ENCODE measurements around the gene WDR62.
"Not testable (repeated sequence)": the region's sequence is repeated elsewhere in the genome, so short reads cannot be mapped to it uniquely, and the experiment has no call there.

WDR62 gene

DNA sequence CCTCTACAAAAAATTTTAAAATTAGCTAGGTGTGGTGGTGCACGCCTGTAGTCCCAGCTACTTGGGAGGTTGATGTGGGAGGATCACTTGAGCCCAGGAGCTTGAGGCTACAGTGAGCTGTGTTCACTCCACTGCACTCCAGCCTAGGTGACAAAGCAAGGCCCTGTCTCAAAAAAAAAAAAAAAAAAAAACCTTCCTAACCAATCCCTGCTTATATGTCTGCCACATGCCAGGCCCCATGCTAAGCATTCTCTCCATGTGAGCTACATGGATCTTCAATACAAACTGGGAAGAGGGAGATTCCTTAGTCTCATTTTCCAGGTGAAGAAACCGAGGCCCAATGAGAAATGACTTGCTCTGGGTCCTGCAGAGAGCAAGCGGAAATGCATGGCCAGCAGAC lies 54.0 kb downstream of the WDR62 start:
- DNase-seq (ENCODE audit: low read depth, low spot score) = no peak

DNA sequence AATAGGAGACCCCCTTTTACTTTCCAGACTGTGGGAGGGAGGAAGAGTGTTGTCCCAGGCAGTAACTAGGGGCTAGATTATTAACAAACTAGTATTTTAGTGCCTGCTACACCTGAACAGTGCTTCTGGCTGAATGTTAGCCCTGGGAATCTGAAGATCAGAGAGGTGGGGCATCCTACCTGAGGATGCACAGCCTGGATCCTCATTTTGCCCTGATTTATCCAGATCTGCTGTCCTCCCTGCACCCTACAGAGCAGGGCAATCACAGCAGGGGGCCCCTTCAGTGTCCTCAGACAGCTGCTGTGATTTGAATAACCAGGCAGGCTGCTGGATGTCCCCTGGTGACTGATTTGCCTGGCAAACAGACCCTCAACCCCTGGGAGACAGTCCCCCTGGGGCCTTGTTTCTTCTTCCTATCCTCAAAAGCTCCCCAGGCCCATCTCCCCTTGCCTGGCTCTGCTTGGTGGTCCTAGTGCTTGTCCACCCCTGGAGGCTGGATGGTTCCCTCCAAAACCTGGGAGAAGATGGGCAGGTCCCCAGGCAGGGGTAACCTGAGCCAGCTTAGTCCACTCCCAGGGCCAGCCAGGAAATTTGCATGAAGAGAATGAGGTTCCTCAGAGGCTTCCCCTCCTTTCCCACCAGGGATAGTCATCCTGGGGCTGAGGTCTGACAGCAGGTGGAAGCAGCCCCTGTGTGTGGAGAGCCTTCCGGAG lies 55.9 kb downstream of the WDR62 start, which contains the start of gene OVOL3:
TSS of gene OVOL3 (plus strand) at position 657 of the 713 bp plus-strand sequence. CDS start 60 bp downstream, outside the sequence.
- no peak for DNase-seq (ENCODE audit: low read depth, low spot score)

DNA sequence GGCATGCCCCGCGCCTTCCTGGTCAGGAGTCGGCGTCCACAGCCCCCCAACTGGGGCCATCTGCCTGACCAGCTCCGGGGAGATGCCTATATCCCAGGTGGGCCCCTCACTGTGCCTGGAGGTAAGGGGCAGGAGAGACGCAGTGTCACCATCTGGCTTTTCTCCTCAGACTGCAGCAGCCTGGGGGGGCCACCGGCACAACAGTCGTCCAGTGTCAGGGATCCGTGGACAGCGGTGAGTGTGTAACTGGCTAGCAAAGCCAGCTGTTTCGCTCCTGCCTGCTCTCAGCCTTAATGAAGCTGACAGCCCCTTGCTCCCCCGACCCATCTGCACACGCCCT lies 56.5 kb downstream of the WDR62 start:
- DNase-seq (ENCODE audit: low read depth, low spot score) = no peak

DNA sequence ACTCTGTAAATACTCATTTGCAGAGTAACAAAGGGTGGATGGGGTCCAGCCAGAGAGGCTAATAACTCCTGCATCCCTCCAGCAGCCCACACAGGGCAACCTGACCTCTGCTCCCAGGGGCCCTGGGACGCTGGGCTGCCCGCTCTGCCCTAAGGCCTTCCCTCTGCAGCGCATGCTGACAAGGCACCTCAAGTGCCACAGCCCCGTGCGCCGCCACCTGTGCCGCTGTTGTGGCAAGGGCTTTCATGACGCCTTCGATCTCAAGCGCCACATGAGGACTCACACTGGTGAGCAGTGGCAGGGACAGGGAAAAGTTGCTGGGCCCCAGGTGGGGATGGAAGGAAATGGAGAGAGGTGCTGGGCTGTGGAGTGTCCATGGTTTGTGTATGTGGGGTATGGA lies 58.0 kb downstream of the WDR62 start:
- DNase-seq (ENCODE audit: low read depth, low spot score) = no peak

DNA sequence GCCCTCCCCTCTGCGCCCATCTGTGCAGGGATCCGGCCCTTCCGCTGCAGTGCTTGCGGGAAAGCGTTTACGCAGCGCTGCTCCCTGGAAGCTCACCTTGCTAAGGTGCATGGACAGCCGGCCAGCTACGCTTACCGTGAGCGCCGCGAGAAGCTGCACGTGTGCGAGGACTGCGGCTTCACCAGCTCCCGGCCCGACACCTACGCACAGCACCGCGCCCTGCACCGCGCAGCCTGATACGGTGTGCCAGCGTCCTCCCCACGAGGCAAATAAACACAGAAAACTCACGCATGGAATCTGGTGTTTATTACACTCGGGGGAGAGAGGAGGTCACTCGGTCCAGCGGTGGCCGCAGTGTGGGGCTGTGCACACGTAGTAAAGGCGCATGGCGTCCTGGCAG lies 58.7 kb downstream of the WDR62 start:
- DNase-seq (ENCODE audit: low read depth, low spot score) = no peak

DNA sequence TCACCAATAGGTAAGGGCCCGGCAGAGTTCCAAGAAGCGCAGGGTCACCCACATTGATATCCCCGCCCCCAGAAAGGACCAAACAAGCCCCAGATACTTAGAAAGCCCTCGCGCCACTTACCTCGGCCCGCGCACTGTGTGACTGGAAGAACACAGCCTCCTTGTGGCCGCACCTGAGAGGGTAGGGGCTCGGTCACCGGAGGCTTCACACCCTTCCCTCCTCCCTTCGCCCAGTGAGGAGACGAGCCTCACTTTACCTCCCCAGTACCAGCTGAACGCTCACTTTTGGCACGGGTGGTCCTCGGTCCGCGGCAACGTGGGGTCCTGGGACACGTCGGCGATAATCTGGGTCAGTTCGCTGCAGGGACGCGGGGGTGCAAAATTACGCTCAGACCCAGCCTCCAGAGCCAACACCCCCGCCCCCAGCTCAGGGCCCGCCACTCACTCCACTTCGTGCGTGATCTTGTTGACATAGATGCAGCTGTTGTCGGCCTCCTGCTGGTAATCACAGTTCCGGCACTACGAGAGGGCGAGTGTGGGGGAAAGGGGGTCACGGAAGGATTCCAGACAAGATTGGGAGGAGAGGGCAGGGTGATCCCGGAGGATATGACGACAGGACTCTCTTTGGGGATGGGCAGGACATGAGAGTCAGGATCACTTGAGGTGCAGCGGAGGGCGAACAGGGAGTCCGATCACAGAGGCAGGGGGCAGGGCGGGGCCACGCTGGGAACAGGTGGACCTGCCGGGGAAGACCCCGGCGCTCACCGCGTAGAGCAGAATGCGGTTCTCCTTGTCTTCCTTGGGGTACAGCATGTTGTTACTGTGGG lies 59.4 kb downstream of the WDR62 start:
- no peak for DNase-seq (ENCODE audit: low read depth, low spot score)

DNA sequence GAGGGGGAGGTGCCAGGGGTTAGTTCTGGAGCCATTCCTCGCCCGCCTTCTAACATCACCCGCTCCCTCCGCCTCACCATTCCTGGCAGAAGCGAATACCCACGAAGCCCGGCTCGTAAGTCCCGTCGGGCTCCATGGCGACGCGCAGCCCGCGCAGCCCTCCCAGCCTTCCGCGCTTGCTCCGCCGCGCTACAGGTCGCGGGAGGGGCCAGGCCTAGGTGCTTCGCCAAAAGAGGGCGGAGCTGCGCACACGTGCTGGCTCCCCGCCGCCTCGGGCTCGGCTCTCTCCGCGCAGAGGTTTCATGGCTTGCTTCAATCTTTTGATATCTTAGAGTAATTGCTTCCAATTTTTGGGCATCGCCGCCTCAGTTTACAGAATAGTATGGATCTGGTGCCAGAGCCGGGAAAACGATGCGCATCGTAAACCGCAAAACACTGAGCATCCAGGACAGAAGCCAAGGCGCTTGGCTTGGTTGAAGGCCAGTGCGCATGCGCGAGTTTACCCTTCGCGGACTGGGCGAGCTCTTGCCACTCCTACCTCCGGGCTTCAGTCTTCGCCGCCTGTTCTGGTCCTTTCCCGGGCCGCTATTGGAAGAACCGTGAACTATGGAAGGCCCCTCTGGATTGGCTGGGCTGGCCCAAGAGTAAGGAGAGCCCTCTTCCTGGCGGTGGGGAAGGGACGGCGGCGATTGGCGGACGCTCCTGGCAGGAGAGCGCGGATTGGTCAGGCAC lies 60.2 kb downstream of the WDR62 start, which contains the start of gene POLR2I:
TSS of gene POLR2I (minus strand) at position 155 of the 732 bp plus-strand sequence. CDS start at position 136, 19 bp downstream.
- peak; percentile 100 for DNase-seq (ENCODE audit: low read depth, low spot score)

DNA sequence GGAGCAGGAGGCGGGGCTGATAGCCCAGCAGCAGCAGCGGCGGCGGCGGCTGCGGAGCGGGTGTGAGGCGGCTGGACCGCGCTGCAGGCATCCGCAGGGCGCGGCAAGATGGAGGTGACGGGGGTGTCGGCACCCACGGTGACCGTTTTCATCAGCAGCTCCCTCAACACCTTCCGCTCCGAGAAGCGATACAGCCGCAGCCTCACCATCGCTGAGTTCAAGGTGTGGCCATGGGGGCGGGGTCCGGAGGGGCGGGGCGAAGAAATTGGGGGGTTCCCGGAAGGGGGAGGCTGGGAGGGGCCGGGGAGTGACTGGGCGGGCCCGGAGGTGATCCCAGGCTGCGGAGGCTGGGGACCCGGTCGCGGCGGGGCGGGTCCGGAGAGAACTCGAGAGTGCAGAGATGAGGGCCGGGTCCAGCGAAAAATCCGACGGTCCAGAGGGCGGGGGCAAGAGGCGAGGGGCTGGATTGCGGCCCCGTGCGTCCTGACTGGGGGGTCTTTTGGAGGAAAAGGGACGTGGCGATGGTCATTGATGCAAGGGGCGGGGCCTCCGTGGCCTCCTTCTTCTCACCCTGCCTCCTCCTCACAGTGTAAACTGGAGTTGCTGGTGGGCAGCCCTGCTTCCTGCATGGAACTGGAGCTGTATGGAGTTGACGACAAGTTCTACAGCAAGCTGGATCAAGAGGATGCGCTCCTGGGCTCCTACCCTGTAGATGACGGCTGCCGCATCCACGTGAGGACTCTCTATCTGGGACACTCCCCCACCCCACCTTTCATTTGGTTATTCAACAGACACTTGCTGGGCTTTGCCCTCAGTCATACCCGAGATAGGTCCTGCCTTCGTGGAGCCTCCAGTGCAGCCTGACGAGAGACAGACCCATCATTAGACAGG lies 61.0 kb downstream of the WDR62 start, which contains the start of gene TBCB:
TSS of gene TBCB (plus strand) at position 16 of the 891 bp plus-strand sequence. CDS start at position 109, 93 bp downstream.
- no peak for DNase-seq (ENCODE audit: low read depth, low spot score)

DNA sequence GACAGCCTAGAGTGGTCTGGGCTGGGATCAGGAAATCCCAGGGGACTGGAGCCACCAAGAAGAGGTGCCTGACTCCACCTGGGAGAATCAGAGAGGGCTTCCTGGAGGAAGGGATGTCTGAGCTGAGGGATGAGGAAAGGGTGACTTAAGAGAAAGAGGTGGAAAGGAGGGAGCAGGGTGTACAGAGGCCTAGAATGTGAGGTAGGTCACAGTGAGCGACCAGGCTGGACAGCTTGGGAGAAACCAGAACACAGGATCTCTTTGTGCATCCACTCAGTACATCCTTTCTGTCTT lies 61.6 kb downstream of the WDR62 start:
- no peak for DNase-seq (ENCODE audit: low read depth, low spot score)

DNA sequence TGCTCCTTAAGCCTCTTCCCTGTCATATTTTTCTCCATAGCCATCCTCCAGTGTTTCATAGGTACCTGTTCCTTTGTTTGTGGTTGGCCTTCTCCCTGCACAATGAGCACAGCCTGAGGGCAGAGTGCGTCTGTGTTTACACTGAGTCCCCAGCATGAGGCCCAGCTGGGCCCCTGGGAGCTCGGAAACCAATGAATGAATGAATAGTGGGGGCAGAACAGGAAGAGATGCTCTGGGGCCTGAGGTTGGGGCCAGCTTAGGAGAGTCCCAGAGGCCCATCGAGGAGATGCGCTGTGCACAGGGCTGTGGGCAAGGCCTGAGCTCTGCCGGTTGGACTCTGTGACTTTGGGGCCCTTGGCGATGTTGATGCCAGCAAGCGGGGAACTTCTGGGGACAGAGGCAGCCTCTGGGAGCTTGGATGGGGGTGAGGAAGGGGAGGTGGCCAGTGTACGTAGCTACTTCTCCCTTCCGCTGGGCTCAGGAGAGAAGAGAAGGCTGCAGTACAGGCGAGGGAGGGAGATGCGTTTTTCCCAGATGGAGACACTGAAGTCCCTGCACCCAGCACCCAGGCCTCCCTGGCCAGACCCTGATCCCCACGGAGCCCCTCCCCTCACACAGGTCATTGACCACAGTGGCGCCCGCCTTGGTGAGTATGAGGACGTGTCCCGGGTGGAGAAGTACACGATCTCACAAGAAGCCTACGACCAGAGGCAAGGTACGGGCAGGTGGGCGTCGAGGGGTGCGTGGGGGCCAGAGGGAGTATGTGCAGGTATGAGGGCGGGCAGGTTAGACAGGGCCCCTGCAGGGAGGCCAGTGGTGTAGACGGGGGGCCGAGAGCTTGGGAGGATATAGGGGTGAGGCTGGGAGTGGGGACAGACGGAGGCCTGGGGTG lies 65.6 kb downstream of the WDR62 start:
- DNase-seq (ENCODE audit: low read depth, low spot score) = no peak

DNA sequence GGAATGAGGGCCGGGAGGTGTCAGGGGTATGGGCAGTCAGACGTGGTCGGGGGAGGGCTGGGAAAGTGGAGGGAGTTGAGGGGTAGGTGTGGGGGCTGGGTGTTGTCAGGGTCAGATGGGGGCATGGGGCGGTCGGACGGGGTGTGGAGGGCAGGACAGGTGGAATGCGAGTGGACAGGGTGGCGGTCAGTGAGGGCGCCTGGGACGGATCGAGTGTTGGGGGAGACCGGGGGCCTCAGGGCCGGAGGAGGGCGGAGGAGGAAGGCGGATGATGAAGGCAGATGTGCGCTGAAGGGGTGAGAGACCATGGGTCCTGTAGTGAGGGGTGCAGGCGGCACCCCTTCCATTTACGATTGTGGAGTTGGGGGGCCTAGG lies 66.3 kb downstream of the WDR62 start:
- no peak for DNase-seq (ENCODE audit: low read depth, low spot score)

DNA sequence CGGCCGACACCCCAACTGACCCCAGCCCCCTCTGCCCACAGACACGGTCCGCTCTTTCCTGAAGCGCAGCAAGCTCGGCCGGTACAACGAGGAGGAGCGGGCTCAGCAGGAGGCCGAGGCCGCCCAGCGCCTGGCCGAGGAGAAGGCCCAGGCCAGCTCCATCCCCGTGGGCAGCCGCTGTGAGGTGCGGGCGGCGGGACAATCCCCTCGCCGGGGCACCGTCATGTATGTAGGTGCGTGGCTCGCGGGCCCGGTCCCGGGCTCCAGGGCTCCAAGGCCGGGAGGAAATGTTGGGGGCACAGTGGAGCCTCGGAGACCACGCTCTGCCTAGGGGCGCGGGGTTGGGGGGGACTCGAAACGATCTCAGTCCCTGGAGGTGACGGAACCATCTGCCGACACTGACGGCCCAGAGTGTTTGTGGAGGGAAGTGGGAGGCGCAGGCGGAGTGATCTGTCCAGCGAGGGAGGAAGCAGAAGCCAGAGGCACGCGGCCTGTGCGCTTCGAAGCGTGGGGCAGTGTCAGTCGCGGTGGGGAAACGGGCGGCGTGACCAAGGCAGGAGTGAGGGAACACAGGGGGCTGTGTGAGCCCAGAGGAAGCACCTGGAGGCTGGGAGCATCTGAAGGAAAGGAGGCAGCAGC lies 66.9 kb downstream of the WDR62 start:
- no peak for DNase-seq (ENCODE audit: low read depth, low spot score)

DNA sequence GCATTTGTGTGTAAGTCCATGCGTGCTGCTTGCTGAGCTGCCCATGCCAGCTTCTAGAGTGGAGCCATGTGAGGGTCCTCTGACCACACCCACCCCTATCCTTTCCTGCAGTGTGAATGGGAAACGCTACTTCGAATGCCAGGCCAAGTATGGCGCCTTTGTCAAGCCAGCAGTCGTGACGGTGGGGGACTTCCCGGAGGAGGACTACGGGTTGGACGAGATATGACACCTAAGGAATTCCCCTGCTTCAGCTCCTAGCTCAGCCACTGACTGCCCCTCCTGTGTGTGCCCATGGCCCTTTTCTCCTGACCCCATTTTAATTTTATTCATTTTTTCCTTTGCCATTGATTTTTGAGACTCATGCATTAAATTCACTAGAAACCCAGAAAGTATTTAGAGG lies 70.9 kb downstream of the WDR62 start:
- no peak for DNase-seq (ENCODE audit: low read depth, low spot score)

DNA sequence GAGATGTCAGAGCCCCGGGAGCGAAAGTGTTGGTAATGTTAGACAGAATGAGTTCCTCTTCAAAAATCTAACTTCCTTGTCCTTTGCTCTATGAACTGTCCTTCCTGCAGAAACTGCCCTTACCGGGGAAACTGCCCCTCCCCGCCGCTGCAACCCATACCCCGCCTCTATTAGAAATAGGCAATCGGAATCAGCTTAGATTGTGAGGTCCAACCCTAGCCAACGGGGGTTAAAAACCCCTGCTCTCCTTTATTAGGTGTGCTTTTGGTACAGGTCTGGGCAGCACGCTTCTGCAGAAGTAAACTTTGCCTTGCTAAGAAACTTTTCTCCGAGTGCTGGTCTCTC lies 73.7 kb downstream of the WDR62 start:
- DNase-seq (ENCODE audit: low read depth, low spot score) = no peak

DNA sequence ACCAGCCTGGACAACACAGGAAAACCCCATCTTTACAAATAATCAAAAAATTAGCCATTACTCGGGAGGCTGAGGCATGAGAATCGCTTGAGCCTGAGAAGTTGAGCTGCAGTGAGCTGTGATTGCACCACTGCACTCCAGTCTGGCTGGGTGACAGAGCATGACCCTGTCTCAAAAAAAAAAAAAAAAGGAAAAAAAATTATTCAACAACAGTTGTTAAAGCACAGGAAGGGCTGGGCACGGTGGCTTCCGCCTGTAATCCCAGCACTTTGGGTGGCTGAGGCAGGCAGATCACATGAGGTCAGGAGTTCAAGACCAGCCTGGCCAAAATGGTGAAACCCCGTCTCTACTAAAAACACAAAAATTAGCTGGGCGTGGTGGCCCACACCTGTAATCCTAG lies 76.5 kb downstream of the WDR62 start:
- not testable (repeated sequence) for DNase-seq (ENCODE audit: low read depth, low spot score)

DNA sequence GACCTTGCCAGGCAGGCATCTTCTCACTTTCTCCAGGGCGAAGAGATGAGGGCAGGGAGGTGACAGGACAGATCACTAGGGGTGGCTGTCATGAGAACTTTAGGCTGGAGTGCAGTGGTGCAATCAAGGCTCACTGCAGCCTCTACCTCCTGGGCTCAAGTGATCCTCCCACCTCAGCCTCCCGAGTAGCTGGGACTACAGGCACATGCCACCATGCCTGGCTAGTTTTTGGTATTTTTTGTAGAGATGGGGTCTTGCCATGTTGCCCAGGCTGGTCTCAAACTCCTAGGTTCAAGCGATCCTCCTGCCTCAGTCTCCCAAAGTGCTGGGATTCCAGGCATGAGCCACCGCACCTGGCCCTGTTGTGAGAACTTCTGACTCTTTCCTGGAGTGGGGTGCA lies 80.2 kb downstream of the WDR62 start:
- not testable (repeated sequence) for DNase-seq (ENCODE audit: low read depth, low spot score)

DNA sequence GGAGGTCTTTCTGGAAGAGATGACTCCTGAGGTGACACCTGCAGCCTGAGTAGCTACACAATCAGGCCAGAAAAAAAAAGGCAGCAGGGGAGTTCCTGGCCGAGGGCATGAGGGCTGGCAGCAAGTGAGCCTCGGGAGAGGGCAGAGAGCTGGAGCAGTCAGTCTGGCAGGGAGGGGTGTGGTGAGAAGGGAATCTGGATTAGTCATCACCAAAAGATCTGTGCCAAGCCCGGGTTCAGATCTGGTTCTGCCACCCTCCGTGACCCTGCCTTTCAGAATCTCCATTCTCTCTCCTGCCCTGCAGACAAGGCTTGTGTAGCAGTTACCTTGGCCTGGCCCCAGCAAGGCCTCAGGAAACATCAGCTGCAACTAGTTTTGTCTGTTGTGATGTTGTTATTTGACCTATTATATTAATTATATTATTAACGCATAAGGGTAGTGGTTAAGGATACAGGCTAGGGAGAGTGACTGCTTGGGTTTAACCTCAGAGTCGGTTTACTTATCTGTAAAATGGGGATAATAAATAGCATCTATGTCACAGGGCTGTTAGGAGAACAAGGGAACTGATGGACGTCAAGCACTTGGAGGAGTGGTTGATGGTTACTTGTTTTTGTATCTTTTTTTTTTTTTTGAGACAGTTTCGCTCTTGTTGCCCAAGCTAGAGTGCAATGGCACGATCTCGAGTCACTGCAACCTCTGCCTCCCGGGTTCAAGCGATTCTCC lies 82.4 kb downstream of the WDR62 start:
- no peak for DNase-seq (ENCODE audit: low read depth, low spot score)

DNA sequence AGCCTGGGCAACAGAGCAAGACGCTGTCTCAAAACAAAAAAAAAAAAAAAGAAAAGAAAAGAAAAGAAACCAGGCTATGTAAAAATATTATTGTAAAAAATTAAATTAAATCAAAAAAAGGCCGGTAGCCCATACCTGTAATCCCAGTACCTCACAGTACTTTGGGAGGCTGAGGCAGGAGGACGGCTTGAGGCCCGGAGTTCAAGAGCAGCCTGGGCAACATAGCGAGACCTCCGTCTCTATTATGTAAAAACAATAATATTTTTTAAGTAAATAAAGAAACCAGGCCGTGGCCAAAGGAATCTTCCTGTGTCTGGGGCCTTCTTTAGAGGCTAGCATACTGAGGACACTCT lies 84.4 kb downstream of the WDR62 start:
- DNase-seq (ENCODE audit: low read depth, low spot score) = no peak

Measured in smooth muscle cell of the brain vasculature (primary cell).